Tibial nerve (tissue), 4 donors: ENCODE measurements around the gene XPC. TPM values are rescaled to one million over a fixed set of nuclear protein-coding genes. Genes with fewer than 3 reads are reported as not detected.

Source experiments
- DNase-seq, 2 donors: peaks; one replicate each; pipeline ENCODE4 v3.0.0-alpha.2; 2019; ENCODE audit warnings: low spot score in 2 of 2
- H3K27ac ChIP-seq, 4 donors: fragments of 200-600 bp; sonication (generic) in 3 of 4; one replicate each; pipeline ENCODE4 v1.5.1; 2017 to 2019; ENCODE audit warnings: mild to moderate bottlenecking in 1 of 4
- H3K27me3 ChIP-seq, 2 donors: fragments of 200-600 bp; sonication (generic) in 1 of 2; one replicate each; pipeline versions ENCODE4 v1.5.1 to v1.6.0; 2017 to 2019
- H3K36me3 ChIP-seq, 3 donors: fragments of 200-600 bp; sonication (generic); one replicate each; pipeline ENCODE4 v1.5.1; 2018 to 2019
- H3K4me1 ChIP-seq, 4 donors: fragments of 200-600 bp; sonication (generic) in 3 of 4; one replicate each; pipeline ENCODE4 v1.5.1; 2017 to 2019
- H3K4me3 ChIP-seq, 4 donors: fragments of 200-600 bp; sonication (generic) in 3 of 4; one replicate each; pipeline ENCODE4 v1.5.1; 2017 to 2019; ENCODE audit warnings: mild to moderate bottlenecking in 1 of 4, moderate library complexity in 1 of 4
- H3K9me3 ChIP-seq, 4 donors: fragments of 200-600 bp; sonication (generic) in 3 of 4; one replicate each; pipeline ENCODE4 v1.5.1; 2017 to 2019
- EP300 ChIP-seq, 2 donors: sonication (generic); formaldehyde crosslinking; IDR thresholded peaks; one replicate each; pipeline ENCODE4 v1.6.1; 2017; ENCODE audit warnings: antibody characterized with exemption in 2 of 2, mild to moderate bottlenecking in 1 of 2
- POLR2A ChIP-seq, 2 donors: fragments of 450-650 bp; IDR thresholded peaks; one replicate each; pipeline ENCODE4 v1.6.1; 2017; ENCODE audit warnings: antibody characterized with exemption in 2 of 2, mild to moderate bottlenecking in 2 of 2, moderate library complexity in 2 of 2
- WGBS, 2 donors: methylation state at CpG; one replicate each; pipeline ENCODE4 v1.1.5; 2018; 5-methylcytosine and 5-hydroxymethylcytosine counted together
- total RNA-seq, 4 donors: library from RNA; depleted of rRNA; stranded (reverse); fragments of >200 nt; gene quantifications; one replicate each; pipeline ENCODE4 v1.1.0, GENCODE V29; 2016
- TF ChIP-seq, protein P1 (sequence below), 5 experiments: fragments of 200-600 bp in 3 of 5; fragments of 450-650 bp in 2 of 5; sonication (generic) in 3 of 5; IDR thresholded peaks; one replicate each; pipeline ENCODE4 v1.5.1; 2016 to 2019; ENCODE audit warnings: antibody characterized with exemption in 5 of 5, mild to moderate bottlenecking in 3 of 5, moderate library complexity in 2 of 5

The XPC gene
- total RNA-seq, 4 donors from 2014 or later = 47.7 to 77.1 (median 61.3) TPM

DNA sequence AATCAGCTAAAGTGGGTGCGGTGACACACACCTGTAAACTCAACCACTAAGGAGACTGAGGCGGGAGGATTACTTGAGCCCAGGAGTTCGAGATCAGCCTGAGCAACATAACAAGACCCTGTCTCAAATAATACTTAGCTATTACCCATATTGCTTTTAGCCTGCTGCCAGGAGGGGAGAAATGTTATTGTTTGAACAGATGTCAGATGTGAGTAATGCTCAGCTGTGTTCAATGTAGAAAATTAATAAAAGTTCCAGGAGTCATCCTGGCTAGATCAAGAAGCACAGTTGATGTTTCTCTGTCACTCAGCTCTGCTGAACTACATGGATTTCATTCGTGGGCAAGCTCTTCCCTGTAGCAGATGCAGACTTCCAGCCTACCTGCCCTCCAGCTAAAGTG is 22.4 kb upstream of the XPC start:
- Histone ChIP-seq H3K4me1 (peaks cover 0 to 48% (median 17%) of the 10 kb centered on the region in 4 donors), H3K27me3 (no peaks in the 10 kb centered on the region), H3K27ac (no peak overlapping the region), H3K9me3 (no peaks in the 10 kb centered on the region), H3K4me3 (no peak overlapping the region), H3K36me3 (peaks cover 0 to 25% (median 0%) of the 10 kb centered on the region in 3 donors)
- no peak for TF ChIP-seq EP300 (IDR thresholded peaks at IDR 0.05)
- TF ChIP-seq POLR2A (IDR thresholded peaks at IDR 0.05) = no peak
- TF ChIP-seq, protein P1, sequence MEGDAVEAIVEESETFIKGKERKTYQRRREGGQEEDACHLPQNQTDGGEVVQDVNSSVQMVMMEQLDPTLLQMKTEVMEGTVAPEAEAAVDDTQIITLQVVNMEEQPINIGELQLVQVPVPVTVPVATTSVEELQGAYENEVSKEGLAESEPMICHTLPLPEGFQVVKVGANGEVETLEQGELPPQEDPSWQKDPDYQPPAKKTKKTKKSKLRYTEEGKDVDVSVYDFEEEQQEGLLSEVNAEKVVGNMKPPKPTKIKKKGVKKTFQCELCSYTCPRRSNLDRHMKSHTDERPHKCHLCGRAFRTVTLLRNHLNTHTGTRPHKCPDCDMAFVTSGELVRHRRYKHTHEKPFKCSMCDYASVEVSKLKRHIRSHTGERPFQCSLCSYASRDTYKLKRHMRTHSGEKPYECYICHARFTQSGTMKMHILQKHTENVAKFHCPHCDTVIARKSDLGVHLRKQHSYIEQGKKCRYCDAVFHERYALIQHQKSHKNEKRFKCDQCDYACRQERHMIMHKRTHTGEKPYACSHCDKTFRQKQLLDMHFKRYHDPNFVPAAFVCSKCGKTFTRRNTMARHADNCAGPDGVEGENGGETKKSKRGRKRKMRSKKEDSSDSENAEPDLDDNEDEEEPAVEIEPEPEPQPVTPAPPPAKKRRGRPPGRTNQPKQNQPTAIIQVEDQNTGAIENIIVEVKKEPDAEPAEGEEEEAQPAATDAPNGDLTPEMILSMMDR (IDR thresholded peaks at IDR 0.05) = no peak
- whole genome bisulfite sequencing, 2 donors = 75 to 77% methylated on average over 4 of the region's 4 CpGs
- no peak for DNase-seq

DNA sequence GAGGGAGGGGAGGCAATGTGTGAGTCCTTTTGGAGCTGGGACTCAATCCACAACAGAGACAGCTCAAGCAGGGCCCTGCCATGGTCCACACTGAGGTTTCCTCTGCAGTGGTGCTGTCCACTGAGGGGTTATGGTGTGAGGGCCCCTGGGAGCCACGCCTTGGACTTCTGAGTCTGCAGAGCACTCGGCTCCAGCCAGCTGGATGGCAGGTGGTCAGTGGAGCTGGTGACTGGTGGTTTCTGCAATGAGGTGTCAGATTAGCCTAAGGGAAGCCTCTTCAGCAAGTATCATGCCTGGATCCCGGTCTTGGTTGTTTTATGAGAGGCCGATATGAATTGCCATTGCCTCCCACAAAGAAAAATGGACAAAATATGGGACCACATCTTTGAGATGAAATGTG is 21.9 kb upstream of the XPC start:
- H3K4me1 ChIP-seq = peaks cover 0 to 45% (median 17%) of the 10 kb centered on the region in 4 donors
- H3K9me3 ChIP-seq = no peaks in the 10 kb centered on the region
- no peaks in the 10 kb centered on the region for H3K27me3 ChIP-seq
- peaks cover 0 to 25% (median 0%) of the 10 kb centered on the region in 3 donors for H3K36me3 ChIP-seq
- DNase-seq = no peak
- TF ChIP-seq POLR2A (IDR thresholded peaks at IDR 0.05) (no peak), EP300 (IDR thresholded peaks at IDR 0.05) (no peak)
- TF ChIP-seq, protein P1 (IDR thresholded peaks at IDR 0.05) = no peak
- H3K27ac ChIP-seq = no peak overlapping the region
- 62 to 76% methylated on average over 4 of the region's 4 CpGs for WGBS, 2 donors
- no peak overlapping the region for H3K4me3 ChIP-seq

DNA sequence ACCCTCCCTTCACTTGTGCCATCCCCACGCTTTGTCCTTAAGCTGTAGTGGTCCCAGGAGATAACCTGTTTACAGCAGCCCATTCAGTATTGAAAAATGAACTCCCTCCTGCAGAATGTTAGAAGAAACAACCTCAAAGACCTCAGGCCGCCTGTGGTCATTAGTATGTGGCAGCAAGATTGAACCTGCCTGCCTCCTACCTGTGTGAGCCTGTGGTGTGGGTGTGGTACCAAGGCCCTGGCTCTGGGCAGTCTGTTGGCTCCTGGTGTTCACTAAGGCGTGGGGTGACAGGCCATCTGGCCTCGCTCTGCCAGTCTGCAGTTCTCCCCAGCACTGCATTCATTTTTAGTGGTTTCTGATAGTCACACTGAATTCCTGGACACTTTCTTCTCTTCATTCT is 21.2 kb upstream of the XPC start:
- Histone ChIP-seq H3K27me3 (no peaks in the 10 kb centered on the region), H3K36me3 (peaks cover 0 to 30% (median 0%) of the 10 kb centered on the region in 3 donors), H3K27ac (no peak overlapping the region), H3K9me3 (no peaks in the 10 kb centered on the region), H3K4me1 (peaks cover 0 to 38% (median 17%) of the 10 kb centered on the region in 4 donors), H3K4me3 (no peak overlapping the region)
- TF ChIP-seq EP300 (IDR thresholded peaks at IDR 0.05) = no peak
- TF ChIP-seq POLR2A (IDR thresholded peaks at IDR 0.05) = no peak
- TF ChIP-seq, protein P1 (IDR thresholded peaks at IDR 0.05) = no peak
- 85 to 90% methylated on average over 4 of the region's 4 CpGs for WGBS, 2 donors
- DNase-seq = no peak

DNA sequence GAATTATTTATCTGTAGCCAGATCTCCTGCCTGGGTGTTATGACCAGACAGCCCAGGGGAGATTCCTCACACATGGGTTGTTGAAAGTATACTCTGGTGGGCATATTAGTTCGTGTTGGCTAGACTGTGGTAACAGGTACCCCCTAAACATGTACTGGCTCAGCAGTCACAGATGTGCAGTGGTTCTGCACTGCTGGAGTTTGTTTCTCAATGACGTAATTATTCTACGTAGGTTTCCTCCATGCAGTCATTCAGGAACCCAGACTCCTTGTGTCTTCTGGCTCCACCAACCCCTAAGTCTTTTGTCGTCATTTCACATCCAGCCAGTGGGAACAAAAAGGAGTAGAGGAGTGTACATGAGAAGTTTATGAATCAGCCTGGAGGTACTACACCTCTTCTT is 16.5 kb upstream of the XPC start:
- DNase-seq = no peak
- TF ChIP-seq, protein P1 (IDR thresholded peaks at IDR 0.05) = no peak
- TF ChIP-seq POLR2A (IDR thresholded peaks at IDR 0.05) (no peak), EP300 (IDR thresholded peaks at IDR 0.05) (no peak)
- whole genome bisulfite sequencing, 2 donors = 89 to 91% methylated on average over 4 of the region's 4 CpGs
- Histone ChIP-seq H3K36me3 (peaks cover 0 to 36% (median 0%) of the 10 kb centered on the region in 3 donors), H3K9me3 (no peaks in the 10 kb centered on the region), H3K27me3 (no peaks in the 10 kb centered on the region), H3K27ac (no peak overlapping the region), H3K4me3 (no peak overlapping the region), H3K4me1 (peaks cover 0 to 5% (median 0%) of the 10 kb centered on the region in 4 donors)

GRCh38 chr3:14188041-14188754 is 9.8 kb upstream of the XPC start:
- 74 to 86% methylated on average over 4 of the region's 4 CpGs for WGBS, 2 donors
- Histone ChIP-seq H3K27me3 (no peaks in the 10 kb centered on the region), H3K36me3 (peaks cover 0 to 61% (median 9%) of the 10 kb centered on the region in 3 donors), H3K4me3 (no peak overlapping the region), H3K4me1 (peaks cover 0 to under 1% (median 0%) of the 10 kb centered on the region in 4 donors), H3K9me3 (no peaks in the 10 kb centered on the region), H3K27ac (no peak overlapping the region)
- DNase-seq = no peak
- no peak for TF ChIP-seq POLR2A (IDR thresholded peaks at IDR 0.05)
- TF ChIP-seq, protein P1 (IDR thresholded peaks at IDR 0.05) = no peak
- no peak for TF ChIP-seq EP300 (IDR thresholded peaks at IDR 0.05)
